ENCODE results near the gene FHDC1.

DNA sequence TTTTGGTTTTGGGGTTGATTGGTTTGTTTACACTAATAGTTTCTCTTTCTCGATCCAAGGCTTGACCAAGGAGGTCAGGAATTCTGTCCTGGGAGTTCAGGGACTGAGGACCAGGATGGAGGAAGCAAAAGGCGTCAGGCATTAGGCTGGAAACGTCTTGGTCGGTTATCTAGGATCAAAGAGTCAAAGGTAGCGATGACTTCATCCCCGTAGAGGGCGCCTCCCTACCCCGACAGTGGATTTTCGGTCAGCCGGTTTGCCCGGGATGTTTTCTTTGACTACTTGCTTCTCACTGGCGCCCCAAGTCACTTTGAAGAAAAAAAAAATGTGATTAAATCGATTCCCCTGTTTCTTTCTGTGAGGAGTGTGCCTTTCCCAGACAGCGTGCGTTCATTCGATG, 980 bp upstream of the FHDC1 start:
- TF ChIP-seq, protein P1, sequence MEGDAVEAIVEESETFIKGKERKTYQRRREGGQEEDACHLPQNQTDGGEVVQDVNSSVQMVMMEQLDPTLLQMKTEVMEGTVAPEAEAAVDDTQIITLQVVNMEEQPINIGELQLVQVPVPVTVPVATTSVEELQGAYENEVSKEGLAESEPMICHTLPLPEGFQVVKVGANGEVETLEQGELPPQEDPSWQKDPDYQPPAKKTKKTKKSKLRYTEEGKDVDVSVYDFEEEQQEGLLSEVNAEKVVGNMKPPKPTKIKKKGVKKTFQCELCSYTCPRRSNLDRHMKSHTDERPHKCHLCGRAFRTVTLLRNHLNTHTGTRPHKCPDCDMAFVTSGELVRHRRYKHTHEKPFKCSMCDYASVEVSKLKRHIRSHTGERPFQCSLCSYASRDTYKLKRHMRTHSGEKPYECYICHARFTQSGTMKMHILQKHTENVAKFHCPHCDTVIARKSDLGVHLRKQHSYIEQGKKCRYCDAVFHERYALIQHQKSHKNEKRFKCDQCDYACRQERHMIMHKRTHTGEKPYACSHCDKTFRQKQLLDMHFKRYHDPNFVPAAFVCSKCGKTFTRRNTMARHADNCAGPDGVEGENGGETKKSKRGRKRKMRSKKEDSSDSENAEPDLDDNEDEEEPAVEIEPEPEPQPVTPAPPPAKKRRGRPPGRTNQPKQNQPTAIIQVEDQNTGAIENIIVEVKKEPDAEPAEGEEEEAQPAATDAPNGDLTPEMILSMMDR (IDR thresholded peaks at IDR 0.05; ENCODE audit: low read depth, low read length), result peak; percentile 70
- no peak for TF ChIP-seq EZH2phosphoT487 (IDR thresholded peaks at IDR 0.05; ENCODE audit: low read depth)
